HL-60 (cell line): ENCODE data around the gene IFNG-AS1.

Experiments
- DNase-seq, 2 experiments: peaks; one replicate each; pipeline ENCODE4 v3.0.0-alpha.2; 2010 to 2020; ENCODE audit warnings: low read depth in 1 of 2, low spot score in 1 of 2
- H3K27ac ChIP-seq: fragments of 250-450 bp; sonication (Bioruptor Pico); replicated peaks from 2 replicates; pipeline ENCODE4 v1.5.1; 2020; ENCODE audit warnings: mild to moderate bottlenecking, moderate library complexity
- H3K27me3 ChIP-seq: fragments of 250-450 bp; sonication (Bioruptor Pico); 2 replicates; pipeline ENCODE4 v1.5.1; 2021; ENCODE audit warnings: mild to moderate bottlenecking, moderate library complexity; ENCODE audit not compliant: insufficient read depth, poor library complexity, severe bottlenecking
- H3K4me3 ChIP-seq: replicated peaks from 2 replicates; pipeline ENCODE4 v1.5.1; 2011; ENCODE audit warnings: mild to moderate bottlenecking, control low read depth, low read length; ENCODE audit not compliant: insufficient read depth
- CTCF ChIP-seq: IDR thresholded peaks from one replicate; pipeline ENCODE4 v1.5.1; 2011; ENCODE audit warnings: low read length, control low read depth, inconsistent platforms; ENCODE audit not compliant: insufficient read depth
- GABPA ChIP-seq: IDR thresholded peaks from 2 replicates; pipeline ENCODE4 v1.6.1; 2012; ENCODE audit warnings: low read depth
- POLR2AphosphoS5 ChIP-seq: IDR thresholded peaks from 2 replicates; pipeline ENCODE4 v1.6.1; 2012; ENCODE audit warnings: low read depth
- REST ChIP-seq: IDR thresholded peaks from 2 replicates; pipeline ENCODE4 v1.6.1; 2012; ENCODE audit warnings: low read depth; ENCODE audit not compliant: insufficient replicate concordance
- SPI1 ChIP-seq: IDR thresholded peaks from 2 replicates; pipeline ENCODE4 v1.6.1; 2012; ENCODE audit warnings: low read depth, mild to moderate bottlenecking, borderline replicate concordance

IFNG-AS1 gene

GRCh38 chr12:67981287-67982162 is 7.7 kb upstream of the IFNG-AS1 start:
- H3K27me3 ChIP-seq: no peaks in the 10 kb centered on the region
- H3K27ac ChIP-seq: no peak overlapping the region
- TF ChIP-seq REST: no peak
- no peak for TF ChIP-seq SPI1
- TF ChIP-seq GABPA: no peak
- no peak for TF ChIP-seq CTCF
- TF ChIP-seq POLR2AphosphoS5: no peak
- H3K4me3 ChIP-seq: no peak overlapping the region
- DNase-seq: no peak

GRCh38 chr12:67982164-67982563 is 7.1 kb upstream of the IFNG-AS1 start:
- TF ChIP-seq SPI1 (no peak), GABPA (no peak), CTCF (no peak), POLR2AphosphoS5 (no peak), REST (no peak)
- H3K27ac ChIP-seq: no peak overlapping the region
- DNase-seq: no peak
- H3K27me3 ChIP-seq: no peaks in the 10 kb centered on the region
- no peak overlapping the region for H3K4me3 ChIP-seq

GRCh38 chr12:67986632-67987031 is 2.6 kb upstream of the IFNG-AS1 start:
- DNase-seq: no peak
- H3K27me3 ChIP-seq: no peaks in the 10 kb centered on the region
- no peak overlapping the region for H3K4me3 ChIP-seq
- no peak for TF ChIP-seq POLR2AphosphoS5
- TF ChIP-seq SPI1: no peak
- TF ChIP-seq GABPA: no peak
- no peak for TF ChIP-seq CTCF
- TF ChIP-seq REST: no peak
- no peak overlapping the region for H3K27ac ChIP-seq
